HCT116 (cell line): Measurements from ENCODE around the gene MEP1B. TPM values are rescaled to one million over a fixed set of nuclear protein-coding genes. Genes with fewer than 3 reads are reported as not detected.

Source experiments
- ATAC-seq: fragments of 200-7000 bp; cut with Tn5 transposase; 2 replicates; pipeline ENCODE4 v1.9.1; 2020; ENCODE audit warnings: mild to moderate bottlenecking, moderate library complexity
- BruUV-seq: library from RNA; stranded (reverse); fragments of 400-500 nt; replicated peaks from 2 replicates; lab custom pipeline; 2021; lab: Mats Ljungman, UMichigan
- CTCF ChIA-PET: fragments of 300-600 bp; sonication (Branson Sonifier 250); formaldehyde crosslinking; loops from one replicate; lab custom pipeline; 2021; ENCODE audit warnings: antibody characterized with exemption; lab: Charles Lee
- POLR2A ChIA-PET: fragments of 300-600, 350-600 bp; sonication (Branson Sonifier 250); formaldehyde crosslinking; loops from one replicate; lab custom pipeline; 2021; ENCODE audit warnings: antibody characterized with exemption; lab: Charles Lee
- RAD21 ChIA-PET, 2 experiments: fragments of 300-600 bp; sonication (Branson Sonifier 250); formaldehyde crosslinking; loops; one replicate each; lab custom pipeline; 2023; ENCODE audit warnings: low total read pairs in 2 of 2; ENCODE audit not compliant: uncharacterized antibody in 2 of 2, unreplicated experiment in 2 of 2, low non-redundant PET in 1 of 2; lab: Charles Lee
- DNase-seq: peaks from one replicate; pipeline ENCODE4 v3.0.0-alpha.2; 2010; ENCODE audit warnings: low read depth, low spot score
- H2AFZ ChIP-seq: fragments of 200-600 bp; shearing (Covaris generic), sonication (generic); 2 replicates; pipeline ENCODE4 v1.6.1; 2017; ENCODE audit warnings: low read depth, mixed run types, mixed read lengths, antibody characterized with exemption, low read length; ENCODE audit not compliant: poor library complexity, severe bottlenecking
- H3K27ac ChIP-seq: 2 replicates; pipeline ENCODE4 v1.5.1; 2012; ENCODE audit warnings: low read depth, low read length
- H3K27me3 ChIP-seq: fragments of 200-600 bp; sonication (generic); 2 replicates; pipeline ENCODE4 v1.6.1; 2016; ENCODE audit warnings: mixed run types, low read length, mixed read lengths; ENCODE audit not compliant: insufficient read depth
- H3K36me3 ChIP-seq, 2 experiments: fragments of 200-500 bp in 1 of 2; fragments of 200-600 bp in 1 of 2; sonication (Bioruptor generic) in 1 of 2; sonication (generic) in 1 of 2; 2 replicates each; pipeline versions ENCODE4 v1.5.1 to v1.6.1; 2014 to 2016; ENCODE audit warnings: low read length in 2 of 2, inconsistent platforms in 1 of 2, mixed read lengths in 1 of 2, mixed run types in 1 of 2; ENCODE audit not compliant: insufficient read depth in 2 of 2, control insufficient read depth in 1 of 2
- H3K4me1 ChIP-seq, 2 experiments: fragments of 200-600 bp in 1 of 2; sonication (generic) in 1 of 2; 2 replicates each; pipeline versions ENCODE4 v1.5.1 to v1.6.1; 2012 to 2017; ENCODE audit warnings: low read length in 2 of 2, inconsistent platforms in 1 of 2, mild to moderate bottlenecking in 1 of 2, mixed read lengths in 1 of 2, mixed run types in 1 of 2, moderate library complexity in 1 of 2; ENCODE audit not compliant: insufficient read depth in 2 of 2, control insufficient read depth in 1 of 2
- H3K4me2 ChIP-seq: fragments of 200-600 bp; sonication (generic); 2 replicates; pipeline ENCODE4 v1.6.1; 2017; ENCODE audit warnings: mixed run types, low read length, mixed read lengths
- H3K4me3 ChIP-seq, 2 experiments: fragments of 200-600 bp in 1 of 2; sonication (generic) in 1 of 2; replicated peaks in 1 of 2; 2 replicates each; pipeline ENCODE4 v1.5.1; 2011 to 2016; ENCODE audit warnings: low read length in 2 of 2, control low read depth in 1 of 2, low read depth in 1 of 2, mild to moderate bottlenecking in 1 of 2, mixed read lengths in 1 of 2, mixed run types in 1 of 2
- H3K79me2 ChIP-seq: fragments of 200-600 bp; sonication (generic); 2 replicates; pipeline ENCODE4 v1.6.1; 2017; ENCODE audit warnings: mild to moderate bottlenecking, mixed run types, low read length, moderate library complexity, mixed read lengths; ENCODE audit not compliant: insufficient read depth
- H3K9ac ChIP-seq: fragments of 200-600 bp; sonication (generic); 2 replicates; pipeline ENCODE4 v1.6.1; 2016; ENCODE audit warnings: low read length, mixed read lengths
- H3K9me2 ChIP-seq: fragments of 200-600 bp; sonication (generic), shearing (Covaris generic); 2 replicates; pipeline ENCODE4 v1.6.1; 2017; ENCODE audit warnings: mixed run types, mild to moderate bottlenecking, moderate library complexity; ENCODE audit not compliant: insufficient read depth
- H3K9me3 ChIP-seq, 2 experiments: fragments of 200-500 bp in 1 of 2; fragments of 200-600 bp in 1 of 2; sonication (Bioruptor generic) in 1 of 2; sonication (generic) in 1 of 2; 2 replicates each; pipeline ENCODE4 v1.6.1; 2014 to 2017; ENCODE audit warnings: low read length in 2 of 2, mixed read lengths in 2 of 2, inconsistent platforms in 1 of 2, low read depth in 1 of 2, mild to moderate bottlenecking in 1 of 2, mixed run types in 1 of 2, moderate library complexity in 1 of 2; ENCODE audit not compliant: control insufficient read depth in 1 of 2, insufficient read depth in 1 of 2
- H4K20me1 ChIP-seq: fragments of 200-600 bp; sonication (generic), shearing (Covaris generic); 2 replicates; pipeline ENCODE4 v1.6.1; 2017; ENCODE audit warnings: mixed run types, mild to moderate bottlenecking, moderate library complexity; ENCODE audit not compliant: insufficient read depth
- CBX3 ChIP-seq: IDR thresholded peaks from 2 replicates; pipeline ENCODE4 v1.6.1; 2012; ENCODE audit warnings: low read depth
- CEBPB ChIP-seq: IDR thresholded peaks from 2 replicates; pipeline ENCODE4 v1.6.1; 2012; ENCODE audit warnings: low read depth
- EGR1 ChIP-seq: IDR thresholded peaks from 2 replicates; pipeline ENCODE4 v1.6.1; 2012; ENCODE audit warnings: low read depth
- ELF1 ChIP-seq: IDR thresholded peaks from 2 replicates; pipeline ENCODE4 v1.6.1; 2012; ENCODE audit warnings: low read depth, borderline replicate concordance
- REST ChIP-seq: IDR thresholded peaks from 2 replicates; pipeline ENCODE4 v1.6.1; 2012; ENCODE audit warnings: low read depth
- ZFX ChIP-seq: fragments of 450-650 bp; IDR thresholded peaks from 2 replicates; pipeline ENCODE4 v1.6.1; 2017
- intact Hi-C: fragments of 100-400 bp; cut with micrococcal nuclease; formaldehyde crosslinking; loops from 2 replicates; pipeline ENCODE4 v1.10.0; 2022
- total RNA-seq: library from RNA; stranded (reverse); gene quantifications from one replicate; pipeline ENCODE4 v1.2.1, GENCODE V29; 2021; ENCODE audit not compliant: unreplicated experiment
- TF ChIP-seq, protein P1 (sequence below): IDR thresholded peaks from 2 replicates; pipeline ENCODE4 v1.6.1; 2012

Gene MEP1B
- total RNA-seq, 1 experiment from 2014 or later, result not detected

DNA sequence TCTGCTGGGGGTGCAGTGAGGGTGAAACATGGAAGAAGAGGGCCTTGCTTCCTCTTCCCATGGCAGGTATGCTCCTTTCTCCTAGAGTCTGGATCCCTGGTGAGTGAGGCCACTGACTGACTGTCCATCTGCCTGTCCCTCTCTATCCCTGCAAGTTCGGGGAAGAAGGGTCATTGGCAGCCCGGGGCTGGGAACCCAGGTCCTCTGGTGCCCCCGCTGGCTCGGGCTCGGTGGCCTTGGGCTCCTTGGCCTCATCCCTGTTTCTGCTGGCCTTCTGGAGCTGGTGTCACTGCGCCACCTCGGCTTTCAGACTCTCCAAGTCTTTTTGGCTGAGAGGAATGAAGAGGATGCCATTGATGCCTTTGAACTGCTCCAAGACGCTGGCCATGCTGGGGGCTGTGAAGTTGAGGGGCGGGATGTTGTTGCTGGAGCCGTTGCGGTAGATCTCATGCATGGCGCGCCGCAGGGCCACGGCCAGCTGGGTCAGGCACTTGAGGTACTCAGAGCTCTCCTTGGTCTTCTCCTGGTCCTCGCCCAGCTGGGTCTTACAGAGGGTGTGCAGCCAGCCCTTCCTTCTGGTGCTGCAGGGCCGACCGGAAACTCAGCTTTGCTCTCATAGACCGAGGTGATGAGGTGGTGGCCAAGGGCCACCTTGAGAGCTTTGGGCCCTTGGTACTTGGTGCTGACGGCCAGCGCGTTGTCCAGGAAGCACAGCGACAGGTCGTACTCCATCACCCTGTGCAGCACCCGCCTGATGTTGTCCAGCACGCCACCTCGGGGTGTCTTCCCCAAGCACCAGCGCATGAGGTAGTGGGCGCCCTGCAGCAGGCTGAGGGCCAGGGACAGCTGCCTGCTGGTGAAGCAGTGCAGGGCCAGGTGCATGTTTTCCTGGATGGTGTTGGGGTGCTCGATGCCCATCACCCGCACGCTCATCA lies 6.3 kb downstream of the MEP1B start:
- Histone ChIP-seq H3K9ac (no peak overlapping the region), H3K9me3 (no peaks in the 10 kb centered on the region), H3K79me2 (no peaks in the 10 kb centered on the region), H4K20me1 (no peaks in the 10 kb centered on the region), H3K27ac (no peak overlapping the region), H3K27me3 (no peaks in the 10 kb centered on the region), H3K9me2 (no peaks in the 10 kb centered on the region), H3K36me3 (no peaks in the 10 kb centered on the region), H2AFZ (no peak overlapping the region), H3K4me3 (no peak overlapping the region), H3K4me2 (no peak overlapping the region), H3K4me1 (no peaks in the 10 kb centered on the region)
- no peak for ATAC-seq
- POLR2A ChIA-PET, result no interaction called here
- no TSS peak for BruUV-seq
- DNase-seq, result no peak
- TF ChIP-seq, protein P1, sequence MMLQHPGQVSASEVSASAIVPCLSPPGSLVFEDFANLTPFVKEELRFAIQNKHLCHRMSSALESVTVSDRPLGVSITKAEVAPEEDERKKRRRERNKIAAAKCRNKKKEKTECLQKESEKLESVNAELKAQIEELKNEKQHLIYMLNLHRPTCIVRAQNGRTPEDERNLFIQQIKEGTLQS, result no peak
- TF ChIP-seq EGR1, result no peak
- TF ChIP-seq CBX3, result no peak
- no peak for TF ChIP-seq CEBPB
- TF ChIP-seq ELF1, result no peak
- TF ChIP-seq ZFX, result no peak
- no peak for TF ChIP-seq REST
- intact Hi-C loops, result no loop called here
- CTCF ChIA-PET, result no interaction called here
- RAD21 ChIA-PET, result no interaction called here
